Natural killer cell (primary cell): ENCODE results near the gene AMPD3. TPM values are rescaled to one million over a fixed set of nuclear protein-coding genes. Genes with fewer than 3 reads are reported as not detected.

Source experiments
- ATAC-seq, 3 donors: fragments of 150-1000 bp in 2 of 3; fragments of 200-7000 bp in 1 of 3; cut with Tn5 transposase; 1 replicate in 1 of 3; 2 replicates in 2 of 3; pipeline ENCODE4 v1.10.0; 2021; ENCODE audit warnings: mild to moderate bottlenecking in 2 of 3, moderate library complexity in 2 of 3
- DNase-seq, 2 donors: peaks; one replicate each; pipeline versions ENCODE4 v3.0.0 to v3.0.0-alpha.2; 2013 to 2021; ENCODE audit warnings: mixed read lengths in 1 of 2
- H3K27ac ChIP-seq: one replicate; pipeline ENCODE4 v1.5.1; 2013; ENCODE audit warnings: mild to moderate bottlenecking, low read length
- H3K27me3 ChIP-seq: one replicate; pipeline ENCODE4 v1.6.1; 2013; ENCODE audit warnings: low read length; ENCODE audit not compliant: control insufficient read depth, insufficient read depth
- H3K36me3 ChIP-seq: one replicate; pipeline ENCODE4 v1.6.1; 2013; ENCODE audit warnings: low read length; ENCODE audit not compliant: control insufficient read depth, insufficient read depth
- H3K4me1 ChIP-seq: one replicate; pipeline ENCODE4 v1.6.1; 2013; ENCODE audit warnings: low read length; ENCODE audit not compliant: control insufficient read depth, insufficient read depth
- H3K4me3 ChIP-seq: one replicate; pipeline ENCODE4 v1.5.1; 2013; ENCODE audit warnings: low read length
- H3K9me3 ChIP-seq: one replicate; pipeline ENCODE4 v1.6.1; 2013; ENCODE audit warnings: low read length; ENCODE audit not compliant: control insufficient read depth, insufficient read depth
- H3K27ac Mint-ChIP-seq, 2 donors: one replicate each; pipeline ENCODE4 v1.8.0; 2022; ENCODE audit warnings: mild to moderate bottlenecking in 2 of 2, mixed read lengths in 2 of 2, moderate library complexity in 1 of 2
- H3K27me3 Mint-ChIP-seq, 2 donors: one replicate each; pipeline ENCODE4 v1.8.0; 2022; ENCODE audit warnings: low read depth in 2 of 2, mixed read lengths in 2 of 2
- H3K36me3 Mint-ChIP-seq: one replicate; pipeline ENCODE4 v1.8.0; 2022; ENCODE audit warnings: mixed read lengths
- H3K4me1 Mint-ChIP-seq, 2 donors: one replicate each; pipeline ENCODE4 v1.8.0; 2022; ENCODE audit warnings: mixed read lengths in 2 of 2
- H3K4me3 Mint-ChIP-seq: one replicate; pipeline ENCODE4 v1.8.0; 2022; ENCODE audit warnings: mild to moderate bottlenecking, moderate library complexity, mixed read lengths
- H3K9me3 Mint-ChIP-seq, 2 donors: one replicate each; pipeline ENCODE4 v1.8.0; 2022; ENCODE audit warnings: mixed read lengths in 2 of 2
- CTCF ChIP-seq: fragments of 200-600 bp; IDR thresholded peaks from one replicate; pipeline ENCODE4 v1.8.0; 2022; ENCODE audit warnings: antibody characterized with exemption
- WGBS: methylation state at CpG from one replicate; pipeline ENCODE4 v1.1.7; 2013; ENCODE audit warnings: missing lambda C conversion rate; ENCODE audit not compliant: insufficient coverage; 5-methylcytosine and 5-hydroxymethylcytosine counted together
- intact Hi-C: fragments of 100-400 bp; cut with micrococcal nuclease; formaldehyde crosslinking; loops from one replicate; pipeline ENCODE4 v1.14.2; 2022
- total RNA-seq, 4 donors: library from RNA; stranded (reverse); fragments of 120-200 nt in 1 of 4; gene quantifications; one replicate each; pipeline versions ENCODE4 v1.2.3 to v1.2.4, GENCODE V29; 2013 to 2022

AMPD3 gene
- total RNA-seq, 3 donors from 2014 or later (not counting 1 experiment from before 2014, with no cell fraction given), result 5.5 to 9.2 (median 6.8) TPM

GRCh38 chr11:10481560-10482349, 26.7 kb downstream of the AMPD3 start:
- no peak overlapping the region for H3K4me3 ChIP-seq
- Mint-ChIP-seq H3K36me3 (no peaks in the 10 kb centered on the region), H3K9me3 (no peaks in the 10 kb centered on the region), H3K4me3 (no peak overlapping the region), H3K4me1 (peaks cover 12 to 14% of the 10 kb centered on the region in 2 donors), H3K27ac (no peak overlapping the region), H3K27me3 (no peaks in the 10 kb centered on the region)
- DNase-seq (no peak), ATAC-seq (no peak)
- peaks cover 19% of the 10 kb centered on the region for H3K36me3 ChIP-seq
- no peak overlapping the region for H3K27ac ChIP-seq
- intact Hi-C loops, result no loop called here
- H3K4me1 ChIP-seq, result peaks cover 9% of the 10 kb centered on the region
- H3K9me3 ChIP-seq, result no peaks in the 10 kb centered on the region
- WGBS, result 97% methylated on average over 14 of the region's 16 CpGs
- TF ChIP-seq CTCF, result no peak
- H3K27me3 ChIP-seq, result no peaks in the 10 kb centered on the region

GRCh38 chr11:10483174-10483573, 28.1 kb downstream of the AMPD3 start:
- no peak overlapping the region for H3K27ac Mint-ChIP-seq
- H3K9me3 Mint-ChIP-seq, result no peaks in the 10 kb centered on the region
- H3K4me3 Mint-ChIP-seq, result no peak overlapping the region
- 94% methylated on average over 1 of the region's 1 CpG for WGBS
- H3K27me3 ChIP-seq, result no peaks in the 10 kb centered on the region
- H3K4me3 ChIP-seq, result no peak overlapping the region
- intact Hi-C loops, result no loop called here
- no peaks in the 10 kb centered on the region for H3K9me3 ChIP-seq
- no peak for TF ChIP-seq CTCF
- no peaks in the 10 kb centered on the region for H3K27me3 Mint-ChIP-seq
- H3K4me1 Mint-ChIP-seq, result peaks cover 5 to 7% of the 10 kb centered on the region in 2 donors
- no peak overlapping the region for H3K27ac ChIP-seq
- no peaks in the 10 kb centered on the region for H3K36me3 Mint-ChIP-seq
- peaks cover 3% of the 10 kb centered on the region for H3K4me1 ChIP-seq
- ATAC-seq, result no peak
- no peak for DNase-seq
- H3K36me3 ChIP-seq, result peaks cover 22% of the 10 kb centered on the region

- no peak for TF ChIP-seq CTCF
- Histone ChIP-seq H3K9me3 (no peaks in the 10 kb centered on the region), H3K4me3 (no peak overlapping the region), H3K27me3 (no peaks in the 10 kb centered on the region), H3K36me3 (peaks cover 19% of the 10 kb centered on the region), H3K27ac (no peak overlapping the region), H3K4me1 (peaks cover 7% of the 10 kb centered on the region)
- H3K27ac Mint-ChIP-seq, result no peak overlapping the region
- no peaks in the 10 kb centered on the region for H3K9me3 Mint-ChIP-seq
- no peak overlapping the region for H3K4me3 Mint-ChIP-seq
- ATAC-seq (no peak), DNase-seq (no peak)
- peaks cover 8 to 9% of the 10 kb centered on the region in 2 donors for H3K4me1 Mint-ChIP-seq
- H3K27me3 Mint-ChIP-seq, result no peaks in the 10 kb centered on the region
- no peaks in the 10 kb centered on the region for H3K36me3 Mint-ChIP-seq
- WGBS, result 79% methylated on average over 3 of the region's 3 CpGs
- intact Hi-C loops, result no loop called here
Measured at GRCh38 chr11:10483584-10483983, 28.5 kb downstream of the AMPD3 start.
